Measurements from ENCODE around the gene TRIM6. TPM values are rescaled to one million over a fixed set of nuclear protein-coding genes. Genes with fewer than 3 reads are reported as not detected.
A peak's percentile ranks its signal among the peaks of the same experiment; 100 is the strongest.

The TRIM6 gene
- total and polyA plus RNA-seq, 9 of the 15 experiments (the other 6 are each of a cell fraction or from before 2014, with no cell fraction given): 5.0 to 11.8 (median 8.7) TPM

DNA sequence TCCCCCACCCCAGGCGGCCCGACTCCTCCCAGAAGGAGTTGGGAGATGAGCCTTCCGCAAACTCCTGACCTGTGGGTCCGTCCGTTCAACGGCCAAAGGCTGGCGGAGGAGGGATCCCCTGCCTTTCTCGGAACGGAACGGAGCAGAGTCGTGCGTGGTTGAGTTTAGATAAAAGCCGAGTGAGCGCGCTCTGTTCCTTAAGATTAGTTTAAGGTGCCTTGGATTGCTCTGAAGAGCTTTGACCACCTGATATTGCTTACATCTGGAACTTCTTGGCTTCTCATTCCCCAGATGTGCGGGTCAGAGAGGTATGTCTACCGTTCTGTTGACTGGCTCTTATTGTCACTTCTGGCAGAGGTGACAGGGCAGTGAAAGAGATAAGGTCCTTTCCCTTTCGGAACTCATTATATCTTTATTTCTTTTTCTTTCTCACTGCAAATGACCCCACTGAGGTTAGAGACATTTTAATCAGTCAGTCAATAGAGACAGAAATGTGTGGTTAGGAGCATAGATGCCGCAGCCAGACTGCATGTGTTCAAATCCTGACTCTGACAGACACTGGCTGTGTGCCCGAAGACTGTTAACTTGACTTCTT, at the start of gene TRIM6 (continued):
- peak; percentile 58; the same call in 1 of the 2 replicates for TF ChIP-seq MBD2 (IDR thresholded peaks at IDR 0.05; ENCODE audit: borderline replicate concordance, low read depth)
- peak; percentile 90 for TF ChIP-seq RNF2 (IDR thresholded peaks at IDR 0.05)
- peak; percentile 29; the same call in 1 of the 2 replicates for TF ChIP-seq EP400 (IDR thresholded peaks at IDR 0.05)
- TF ChIP-seq ZEB2 (IDR thresholded peaks at IDR 0.05): peak; percentile 88
- peak; percentile 51; the same call in 1 of the 2 replicates for TF ChIP-seq POLR2G (IDR thresholded peaks at IDR 0.05; ENCODE audit: low read depth, low read length)
- no peak for TF ChIP-seq KAT2B (IDR thresholded peaks at IDR 0.05; ENCODE audit: low read depth, low read length)
- TF ChIP-seq, protein P1, sequence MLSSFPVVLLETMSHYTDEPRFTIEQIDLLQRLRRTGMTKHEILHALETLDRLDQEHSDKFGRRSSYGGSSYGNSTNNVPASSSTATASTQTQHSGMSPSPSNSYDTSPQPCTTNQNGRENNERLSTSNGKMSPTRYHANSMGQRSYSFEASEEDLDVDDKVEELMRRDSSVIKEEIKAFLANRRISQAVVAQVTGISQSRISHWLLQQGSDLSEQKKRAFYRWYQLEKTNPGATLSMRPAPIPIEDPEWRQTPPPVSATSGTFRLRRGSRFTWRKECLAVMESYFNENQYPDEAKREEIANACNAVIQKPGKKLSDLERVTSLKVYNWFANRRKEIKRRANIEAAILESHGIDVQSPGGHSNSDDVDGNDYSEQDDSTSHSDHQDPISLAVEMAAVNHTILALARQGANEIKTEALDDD (IDR thresholded peaks at IDR 0.05): peak; percentile 45
- TF ChIP-seq SFPQ (IDR thresholded peaks at IDR 0.05; ENCODE audit: low read depth, low read length): no peak
- peak; percentile 50; the same call in 1 of the 2 replicates for TF ChIP-seq SP1 (CRISPR knock-in tag; IDR thresholded peaks at IDR 0.05)
- TF ChIP-seq, protein P2, sequence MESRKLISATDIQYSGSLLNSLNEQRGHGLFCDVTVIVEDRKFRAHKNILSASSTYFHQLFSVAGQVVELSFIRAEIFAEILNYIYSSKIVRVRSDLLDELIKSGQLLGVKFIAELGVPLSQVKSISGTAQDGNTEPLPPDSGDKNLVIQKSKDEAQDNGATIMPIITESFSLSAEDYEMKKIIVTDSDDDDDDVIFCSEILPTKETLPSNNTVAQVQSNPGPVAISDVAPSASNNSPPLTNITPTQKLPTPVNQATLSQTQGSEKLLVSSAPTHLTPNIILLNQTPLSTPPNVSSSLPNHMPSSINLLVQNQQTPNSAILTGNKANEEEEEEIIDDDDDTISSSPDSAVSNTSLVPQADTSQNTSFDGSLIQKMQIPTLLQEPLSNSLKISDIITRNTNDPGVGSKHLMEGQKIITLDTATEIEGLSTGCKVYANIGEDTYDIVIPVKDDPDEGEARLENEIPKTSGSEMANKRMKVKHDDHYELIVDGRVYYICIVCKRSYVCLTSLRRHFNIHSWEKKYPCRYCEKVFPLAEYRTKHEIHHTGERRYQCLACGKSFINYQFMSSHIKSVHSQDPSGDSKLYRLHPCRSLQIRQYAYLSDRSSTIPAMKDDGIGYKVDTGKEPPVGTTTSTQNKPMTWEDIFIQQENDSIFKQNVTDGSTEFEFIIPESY (CRISPR knock-in tag; IDR thresholded peaks at IDR 0.05): peak; percentile 20; the same call in 1 of the 2 replicates
- TF ChIP-seq TAF1 (IDR thresholded peaks at IDR 0.05; ENCODE audit: control insufficient read depth, extremely low read depth, insufficient read depth, low read length, severe bottlenecking): peak; percentile 46
- peak; percentile 90 for TF ChIP-seq NFIC (IDR thresholded peaks at IDR 0.05)
- peak; percentile 88 for TF ChIP-seq BCOR (IDR thresholded peaks at IDR 0.05)
- 0 out of 2 replicates have a peak, but pooled peaks have one; percentile 72 for TF ChIP-seq RUNX1 (IDR thresholded peaks at IDR 0.05; ENCODE audit: low read depth)
- TF ChIP-seq CREM (IDR thresholded peaks at IDR 0.05; ENCODE audit: low read depth): peak; percentile 78
- TF ChIP-seq ZNF41 (CRISPR knock-in tag; conservative IDR thresholded peaks at IDR 0.05): no peak
- TF ChIP-seq TOE1 (IDR thresholded peaks at IDR 0.05; ENCODE audit: borderline replicate concordance): peak; percentile 49; the same call in 1 of the 2 replicates
- no peak for TF ChIP-seq TOE1 (CRISPR knock-in tag; IDR thresholded peaks at IDR 0.05; ENCODE audit: borderline replicate concordance, low read depth)
- TF ChIP-seq E2F3 (CRISPR knock-in tag; IDR thresholded peaks at IDR 0.05): no peak
- TF ChIP-seq CBFA2T2 (conservative IDR thresholded peaks at IDR 0.05): peak; percentile 98
- TF ChIP-seq BRD9 (IDR thresholded peaks at IDR 0.05; ENCODE audit: low read depth, partially characterized antibody): peak; percentile 46
- peak in 1 of 2 experiments; percentile 10; a peak in 1 of 4 replicates for TF ChIP-seq SIN3A (IDR thresholded peaks at IDR 0.05; ENCODE audit: borderline replicate concordance in 2 of 2, control insufficient read depth in 1 of 2, low read depth in 2 of 2, low read length in 2 of 2)
- TF ChIP-seq ZNF316 (IDR thresholded peaks at IDR 0.05): no peak
- peak; percentile 61; the same call in 1 of the 2 replicates for TF ChIP-seq ZNF263 (CRISPR knock-in tag; IDR thresholded peaks at IDR 0.05; ENCODE audit: borderline replicate concordance)
